Spleen (tissue), 7 donors: ENCODE results near the gene MC1R.
"Not testable (repeated sequence)": the region's sequence is repeated elsewhere in the genome, so short reads cannot be mapped to it uniquely, and the experiment has no call there.

ENCODE experiments used
- CTCF ChIP-seq, 11 experiments: fragments of 200-600 bp in 7 of 11; fragments of 450-650 bp in 4 of 11; sonication (generic) in 4 of 11; IDR thresholded peaks in 8 of 11; conservative IDR thresholded peaks in 3 of 11; 1 replicate in 7 of 11; 2 replicates in 4 of 11; pipeline versions ENCODE4 v1.4.0 to v1.8.0; 2016 to 2021; ENCODE audit warnings: antibody characterized with exemption in 11 of 11, inconsistent platforms in 4 of 11, mild to moderate bottlenecking in 1 of 11
- POLR2A ChIP-seq, 3 donors: fragments of 450-650 bp; IDR thresholded peaks; one replicate each; pipeline ENCODE4 v1.5.1; 2017; ENCODE audit warnings: antibody characterized with exemption in 3 of 3, mild to moderate bottlenecking in 1 of 3
- POLR2AphosphoS5 ChIP-seq, 3 donors: sonication (generic); formaldehyde crosslinking; IDR thresholded peaks; one replicate each; pipeline ENCODE4 v1.5.1; 2017; ENCODE audit warnings: antibody characterized with exemption in 3 of 3
- donor health status: DM: no; HTN: no; CAD: no; lungs with moderate emphysema.
- donor health status: DM: no; HTN: no; CAD: no.
- donor health status: DM: no; HTN: no; CAD: no.

- peak in 1 of 3 donors; percentile 8 for TF ChIP-seq POLR2AphosphoS5 (IDR thresholded peaks at IDR 0.05)
- TF ChIP-seq CTCF (IDR thresholded peaks at IDR 0.05 in 8 of 11, conservative IDR thresholded peaks at IDR 0.05 in 3 of 11); POLR2A (IDR thresholded peaks at IDR 0.05): not testable (repeated sequence)
These were observed 3.9 kb upstream of the MC1R start for GRCh38 chr16:89914642-89915285.
